ENCODE results near the gene SRCIN1. TPM values are rescaled to one million over a fixed set of nuclear protein-coding genes. Genes with fewer than 3 reads are reported as not detected.

SRCIN1 gene
- total RNA-seq, 1 donor from 2014 or later = 2.0 TPM

DNA sequence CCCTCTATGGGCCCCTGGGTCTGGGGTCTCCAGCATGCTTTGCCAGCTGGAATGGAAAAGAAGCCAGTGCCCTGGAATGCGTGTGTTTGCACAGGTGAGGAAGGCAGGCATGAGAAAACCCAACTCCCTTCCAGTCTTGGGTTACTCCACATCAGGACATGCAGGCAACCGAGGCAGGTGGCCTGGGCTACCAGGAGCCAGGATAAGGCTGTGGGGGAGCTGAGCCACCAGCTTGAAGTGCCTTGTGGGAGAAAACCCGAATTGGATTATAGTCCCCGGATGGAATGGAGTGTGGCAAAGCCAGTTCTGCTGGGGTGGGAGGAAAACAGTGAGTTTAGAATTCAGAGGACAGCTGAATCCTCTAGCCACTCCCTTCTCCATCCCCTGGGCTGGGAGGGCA is 7.2 kb downstream of the SRCIN1 start:
- H3K9me3 ChIP-seq (replicated peaks) = no peaks in the 10 kb centered on the region
- peaks cover 95% of the 10 kb centered on the region for H3K27me3 ChIP-seq (ENCODE audit: low read depth)
- intact Hi-C loops (cut with micrococcal nuclease) = no loop called here
- H3K36me3 ChIP-seq = no peaks in the 10 kb centered on the region
- no peak for DNase-seq
- peaks cover 9% of the 10 kb centered on the region for H3K4me1 ChIP-seq
- TF ChIP-seq, protein P1, sequence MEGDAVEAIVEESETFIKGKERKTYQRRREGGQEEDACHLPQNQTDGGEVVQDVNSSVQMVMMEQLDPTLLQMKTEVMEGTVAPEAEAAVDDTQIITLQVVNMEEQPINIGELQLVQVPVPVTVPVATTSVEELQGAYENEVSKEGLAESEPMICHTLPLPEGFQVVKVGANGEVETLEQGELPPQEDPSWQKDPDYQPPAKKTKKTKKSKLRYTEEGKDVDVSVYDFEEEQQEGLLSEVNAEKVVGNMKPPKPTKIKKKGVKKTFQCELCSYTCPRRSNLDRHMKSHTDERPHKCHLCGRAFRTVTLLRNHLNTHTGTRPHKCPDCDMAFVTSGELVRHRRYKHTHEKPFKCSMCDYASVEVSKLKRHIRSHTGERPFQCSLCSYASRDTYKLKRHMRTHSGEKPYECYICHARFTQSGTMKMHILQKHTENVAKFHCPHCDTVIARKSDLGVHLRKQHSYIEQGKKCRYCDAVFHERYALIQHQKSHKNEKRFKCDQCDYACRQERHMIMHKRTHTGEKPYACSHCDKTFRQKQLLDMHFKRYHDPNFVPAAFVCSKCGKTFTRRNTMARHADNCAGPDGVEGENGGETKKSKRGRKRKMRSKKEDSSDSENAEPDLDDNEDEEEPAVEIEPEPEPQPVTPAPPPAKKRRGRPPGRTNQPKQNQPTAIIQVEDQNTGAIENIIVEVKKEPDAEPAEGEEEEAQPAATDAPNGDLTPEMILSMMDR (IDR thresholded peaks at IDR 0.05; ENCODE audit: borderline replicate concordance) = no peak
- H3K27ac ChIP-seq (replicated peaks) = no peak overlapping the region
- no peak overlapping the region for H3K4me3 ChIP-seq

DNA sequence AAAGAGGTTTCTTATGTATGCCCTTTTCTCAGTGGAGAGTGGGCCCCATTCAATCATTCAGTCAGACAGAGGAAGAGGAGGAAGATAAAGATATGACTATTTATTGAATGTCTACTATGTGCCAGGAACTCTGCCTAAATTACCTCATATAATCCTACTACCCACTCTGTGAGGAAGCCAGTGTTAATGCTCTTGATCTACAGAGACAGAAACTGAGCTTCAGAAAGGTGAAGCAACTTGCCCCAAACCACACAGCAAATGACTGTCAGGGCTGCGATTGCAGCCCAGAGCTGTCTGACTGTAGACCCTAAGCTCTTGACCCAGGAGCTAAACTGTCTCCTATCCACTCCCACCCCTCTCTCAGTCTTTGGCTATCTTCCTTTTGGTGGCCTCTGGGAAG is 8.4 kb downstream of the SRCIN1 start:
- no peak for DNase-seq
- Histone ChIP-seq H3K27ac (replicated peaks) (no peak overlapping the region), H3K36me3 (no peaks in the 10 kb centered on the region), H3K27me3 (ENCODE audit: low read depth) (peaks cover 95% of the 10 kb centered on the region), H3K4me3 (no peak overlapping the region), H3K9me3 (replicated peaks) (no peaks in the 10 kb centered on the region), H3K4me1 (peaks cover 7% of the 10 kb centered on the region)
- intact Hi-C loops (cut with micrococcal nuclease) = no loop called here
- TF ChIP-seq, protein P1 (IDR thresholded peaks at IDR 0.05; ENCODE audit: borderline replicate concordance) = no peak

DNA sequence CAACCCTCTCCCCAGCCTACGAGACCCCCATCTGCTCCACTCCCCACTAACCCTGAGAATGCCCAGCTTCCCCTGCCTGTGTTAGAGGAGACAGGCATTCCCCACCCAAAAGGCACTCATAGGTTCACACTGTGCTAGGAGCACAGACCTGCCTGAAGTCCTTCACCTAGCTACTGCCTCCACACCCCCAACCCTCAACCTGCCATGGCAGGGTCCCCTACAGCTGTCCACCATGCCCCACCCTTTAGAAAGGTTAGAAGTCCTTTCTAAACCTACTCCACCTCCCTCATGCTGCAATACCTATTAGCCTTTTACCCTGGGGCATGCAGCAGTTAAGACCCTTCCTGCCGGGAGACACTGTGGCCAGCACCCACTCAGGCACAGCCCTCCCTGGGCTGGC is 9.1 kb downstream of the SRCIN1 start:
- Histone ChIP-seq H3K9me3 (replicated peaks) (no peaks in the 10 kb centered on the region), H3K27me3 (ENCODE audit: low read depth) (peaks cover 95% of the 10 kb centered on the region)
- intact Hi-C loops (cut with micrococcal nuclease) = no loop called here

DNA sequence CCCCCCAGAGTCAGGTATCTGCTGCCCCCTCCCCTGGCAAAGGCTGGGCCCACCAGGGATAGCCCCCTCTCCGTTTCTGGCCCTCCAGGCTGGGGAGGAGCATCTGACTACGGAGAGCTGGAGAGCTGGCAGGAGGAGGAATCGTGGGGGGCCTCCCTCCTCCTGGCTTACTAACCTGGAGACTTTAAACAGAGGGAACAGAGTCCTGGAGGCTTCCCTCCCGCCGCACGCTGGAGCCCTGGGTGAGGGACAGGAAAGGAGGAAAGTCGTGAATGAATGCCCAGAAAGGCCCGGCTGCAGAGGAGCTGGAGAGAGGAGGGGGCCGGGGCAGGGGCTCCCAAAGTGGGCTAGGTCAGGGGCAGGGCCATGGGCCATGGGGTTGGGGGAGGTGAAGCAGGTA is 9.9 kb downstream of the SRCIN1 start:
- TF ChIP-seq, protein P1 (IDR thresholded peaks at IDR 0.05; ENCODE audit: borderline replicate concordance) = no peak
- Histone ChIP-seq H3K9me3 (replicated peaks) (no peaks in the 10 kb centered on the region), H3K4me1 (no peaks in the 10 kb centered on the region), H3K27ac (replicated peaks) (no peak overlapping the region), H3K36me3 (no peaks in the 10 kb centered on the region), H3K27me3 (ENCODE audit: low read depth) (peaks cover 96% of the 10 kb centered on the region), H3K4me3 (no peak overlapping the region)
- intact Hi-C loops (cut with micrococcal nuclease) = no loop called here
- no peak for DNase-seq

More for the DNA sequence above, 9.1 kb downstream of the SRCIN1 start:
- no peaks in the 10 kb centered on the region for H3K36me3 ChIP-seq
- DNase-seq = no peak
- no peak overlapping the region for H3K4me3 ChIP-seq
- no peaks in the 10 kb centered on the region for H3K4me1 ChIP-seq
- TF ChIP-seq, protein P1 (IDR thresholded peaks at IDR 0.05; ENCODE audit: borderline replicate concordance) = no peak
- no peak overlapping the region for H3K27ac ChIP-seq (replicated peaks)

DNA sequence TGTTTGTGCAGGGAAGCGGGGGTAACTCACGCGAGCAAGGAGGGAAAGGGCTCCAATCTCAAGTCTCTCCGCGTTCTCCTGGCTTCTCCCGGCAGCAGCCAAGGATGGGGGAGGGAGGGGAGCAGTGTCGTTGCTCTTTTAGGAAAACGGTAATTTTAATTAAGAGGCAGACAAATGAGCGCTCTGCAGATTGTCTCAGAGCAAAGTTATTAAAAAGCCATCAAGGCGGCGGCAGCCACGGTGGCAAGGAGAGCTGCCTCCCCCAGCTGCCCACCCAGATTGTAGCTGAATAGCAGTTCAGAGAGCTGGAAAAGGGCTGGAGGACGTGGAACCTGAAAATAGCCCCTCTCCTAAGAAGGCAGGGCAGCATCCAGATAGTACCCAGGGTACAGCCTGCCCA is 11.6 kb downstream of the SRCIN1 start:
- Histone ChIP-seq H3K27ac (replicated peaks) (no peak overlapping the region), H3K36me3 (no peaks in the 10 kb centered on the region), H3K9me3 (replicated peaks) (no peaks in the 10 kb centered on the region), H3K27me3 (ENCODE audit: low read depth) (peaks cover 100% of the 10 kb centered on the region), H3K4me3 (no peak overlapping the region), H3K4me1 (no peaks in the 10 kb centered on the region)
- TF ChIP-seq, protein P1 (IDR thresholded peaks at IDR 0.05; ENCODE audit: borderline replicate concordance) = no peak
- intact Hi-C loops (cut with micrococcal nuclease) = no loop called here
- no peak for DNase-seq

DNA sequence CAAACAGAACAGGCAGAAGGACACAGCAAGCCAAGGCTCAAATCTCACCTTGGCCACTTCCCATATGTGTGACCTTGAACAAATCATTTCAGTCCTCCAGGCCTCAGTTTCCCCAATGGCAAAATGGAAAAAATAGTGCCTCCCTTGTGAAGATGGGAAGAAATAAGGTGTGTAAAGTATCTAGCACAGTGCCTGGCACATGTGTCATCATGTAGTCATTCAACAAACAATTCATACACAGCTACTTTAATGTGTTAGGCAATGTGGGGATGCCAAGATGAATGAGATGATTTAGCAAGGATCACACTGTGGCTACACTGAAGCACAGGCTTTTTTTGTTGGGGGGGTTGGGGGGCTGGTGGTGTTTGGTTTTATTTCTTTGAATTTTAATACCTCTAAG is 13.3 kb downstream of the SRCIN1 start:
- DNase-seq = no peak
- intact Hi-C loops (cut with micrococcal nuclease) = no loop called here
- no peak overlapping the region for H3K4me3 ChIP-seq
- H3K36me3 ChIP-seq = no peaks in the 10 kb centered on the region
- H3K9me3 ChIP-seq (replicated peaks) = no peaks in the 10 kb centered on the region
- TF ChIP-seq, protein P1 (IDR thresholded peaks at IDR 0.05; ENCODE audit: borderline replicate concordance) = no peak
- H3K27me3 ChIP-seq (ENCODE audit: low read depth) = peaks cover 100% of the 10 kb centered on the region
- H3K27ac ChIP-seq (replicated peaks) = no peak overlapping the region
- H3K4me1 ChIP-seq = no peaks in the 10 kb centered on the region

Data from left ventricle myocardium inferior (tissue), 1 donor.